ENCODE measurements around the gene EML4.

The EML4 gene

GRCh38 chr2:42196403-42197267 lies 27.5 kb downstream of the EML4 start:
- DNase-seq (ENCODE audit: low spot score): peak; percentile 50

DNA sequence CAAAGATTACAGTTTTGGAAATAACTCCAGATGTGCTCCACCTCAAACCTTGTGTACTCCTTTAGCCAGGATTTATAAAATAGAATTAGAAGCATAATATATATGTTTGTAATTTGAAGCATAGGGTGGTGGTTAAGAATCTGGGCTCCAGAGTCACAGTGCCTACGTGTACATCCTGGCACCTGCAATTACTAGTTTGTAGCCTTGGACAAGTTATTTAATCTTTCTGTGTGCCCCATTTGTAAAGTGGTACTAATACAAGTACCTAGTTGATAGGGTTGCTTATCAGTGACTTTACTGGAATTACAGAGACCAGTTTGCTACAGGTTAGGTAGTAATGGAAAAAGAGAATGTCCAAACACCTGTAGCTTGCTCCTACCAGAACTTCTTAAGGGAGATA lies 28.6 kb downstream of the EML4 start:
- DNase-seq (ENCODE audit: low spot score): no peak

DNA sequence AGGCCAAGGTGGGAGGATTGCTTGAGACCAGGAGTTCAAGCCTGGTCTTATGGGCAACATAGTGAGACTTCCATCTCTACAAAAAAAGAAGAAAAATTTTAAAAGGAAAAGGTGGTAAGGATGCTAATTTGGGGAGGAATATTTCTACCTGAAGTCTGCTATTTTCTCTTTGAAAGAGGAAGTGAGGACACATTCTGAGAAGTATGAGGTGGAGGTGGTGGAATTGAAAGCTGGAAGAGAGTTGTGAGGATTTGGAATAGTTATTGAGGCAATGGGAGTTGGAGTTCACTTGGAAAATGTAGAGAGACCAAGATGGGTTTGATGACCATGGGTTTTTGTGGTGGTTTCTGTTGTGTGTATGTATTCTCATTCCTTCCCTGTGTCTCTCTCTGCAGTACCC lies 29.3 kb downstream of the EML4 start:
- no peak for DNase-seq (ENCODE audit: low spot score)

DNA sequence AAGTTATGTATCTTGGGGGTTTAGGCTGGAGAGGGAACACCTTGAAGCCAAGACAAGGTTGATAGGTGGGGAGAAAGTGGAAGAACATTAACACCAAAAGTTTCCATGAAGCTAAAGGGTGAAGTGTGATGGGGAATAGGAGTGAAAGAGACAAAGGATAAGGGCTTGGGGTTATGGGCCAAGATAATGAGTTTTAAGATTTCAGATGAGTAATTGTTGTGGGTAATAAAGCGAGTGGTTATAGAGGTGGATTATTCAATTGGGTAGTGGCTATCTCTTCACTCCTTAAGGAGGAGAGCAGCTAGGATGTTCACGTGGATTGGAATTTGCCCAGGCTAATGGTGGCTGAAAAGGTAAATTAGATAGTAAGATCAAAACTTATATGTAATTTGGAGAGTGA lies 29.8 kb downstream of the EML4 start:
- DNase-seq (ENCODE audit: low spot score): no peak

DNA sequence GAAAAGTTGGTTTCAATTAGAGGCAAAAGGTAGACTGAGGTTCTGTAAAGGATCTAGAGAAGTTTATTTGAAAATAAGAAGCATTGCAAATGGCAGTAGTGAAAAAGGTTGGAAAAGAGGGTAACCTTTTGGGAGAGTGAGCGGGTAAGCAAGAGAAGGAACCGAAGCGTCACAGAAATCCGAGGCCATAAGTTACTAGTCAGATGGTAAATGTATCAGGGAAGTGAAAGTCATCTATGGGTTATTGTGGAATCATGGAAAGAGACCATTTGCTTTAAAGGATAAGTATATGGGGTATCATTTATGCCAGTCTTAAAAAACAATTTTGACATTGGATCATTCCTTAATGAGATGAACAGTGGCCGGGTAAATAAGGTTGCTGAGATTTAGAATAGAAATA lies 30.5 kb downstream of the EML4 start:
- no peak for DNase-seq (ENCODE audit: low spot score)

DNA sequence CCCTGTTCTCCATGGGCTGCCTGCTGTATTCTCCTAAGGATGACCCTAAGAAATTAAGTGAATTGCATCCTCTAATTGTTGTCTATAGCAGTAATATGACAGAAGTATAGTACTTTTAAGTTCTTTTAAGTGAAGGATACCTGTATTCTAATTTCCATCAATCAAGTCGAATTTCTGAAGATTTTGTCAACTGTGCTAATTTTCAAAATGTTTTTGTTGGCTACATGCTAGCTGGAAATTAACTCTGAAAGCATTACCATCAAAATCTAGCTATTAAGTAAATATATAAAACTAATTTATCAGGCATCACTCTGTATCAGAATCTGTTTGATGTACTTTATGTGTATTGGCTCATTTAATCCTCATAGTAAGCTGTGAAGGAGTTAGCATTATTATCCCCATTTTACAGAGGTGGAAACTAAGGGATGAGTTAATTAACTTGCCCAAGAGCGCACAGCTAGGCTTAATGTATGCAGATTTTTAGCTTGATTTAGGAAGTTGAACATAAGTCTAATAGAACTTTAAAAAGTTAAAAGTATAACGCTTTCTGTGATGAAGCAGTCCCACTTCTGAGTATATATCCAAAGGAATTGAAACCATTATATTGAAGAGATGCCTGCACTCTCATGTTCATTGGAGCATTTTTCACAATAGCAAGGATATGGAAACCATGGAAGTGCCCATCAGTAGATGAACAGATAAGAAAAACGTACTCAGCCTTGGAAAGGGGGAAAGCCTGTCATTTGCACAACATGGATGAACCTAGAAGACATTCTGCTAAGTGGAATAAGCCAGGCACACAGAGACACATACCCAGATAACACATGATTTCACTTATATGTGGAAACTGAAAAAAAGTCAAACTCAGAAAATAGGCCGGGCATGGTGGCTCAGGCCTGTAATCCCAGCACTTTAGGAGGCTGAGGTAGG lies 32.0 kb downstream of the EML4 start:
- no peak for DNase-seq (ENCODE audit: low spot score)

GRCh38 chr2:42202634-42203008 lies 33.5 kb downstream of the EML4 start:
- no peak for DNase-seq (ENCODE audit: low spot score)

DNA sequence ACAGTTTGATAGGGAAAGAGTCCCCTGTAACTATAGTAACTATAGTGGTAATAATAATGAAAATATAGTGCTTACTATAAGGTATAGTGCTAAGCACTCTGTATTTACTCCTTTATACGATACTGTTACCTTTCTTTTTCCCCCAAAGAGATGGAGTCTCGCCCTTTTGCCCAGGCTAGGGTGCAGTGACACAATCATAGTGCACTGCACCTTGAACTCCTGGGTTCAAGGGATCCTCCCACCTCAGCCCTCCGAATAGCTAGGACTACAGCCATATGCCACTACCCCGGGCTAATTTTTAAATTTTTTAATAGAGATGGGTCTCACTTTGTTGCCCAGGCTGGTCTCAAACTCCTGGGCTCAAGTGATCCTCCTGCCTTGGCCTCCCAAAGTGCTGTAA lies 34.6 kb downstream of the EML4 start:
- DNase-seq (ENCODE audit: low spot score): no peak

DNA sequence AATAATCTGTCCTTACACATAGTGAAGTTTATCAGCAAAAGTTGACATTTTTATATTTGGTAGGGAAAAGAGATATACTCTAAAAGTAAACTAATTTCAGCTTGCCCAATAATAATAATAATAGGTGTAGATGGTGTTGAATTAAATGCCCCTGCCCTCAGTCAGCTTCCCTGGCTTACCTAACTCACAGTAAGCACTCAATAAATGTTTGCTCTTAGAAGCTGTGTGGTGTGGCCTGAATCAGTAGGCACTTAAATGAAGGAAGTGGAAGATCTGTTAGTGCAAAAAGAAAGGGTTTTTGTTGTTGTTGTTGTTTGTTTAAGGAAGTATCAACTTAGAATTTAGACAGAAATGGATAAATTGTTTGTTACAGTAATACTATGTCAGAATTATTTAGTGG lies 36.2 kb downstream of the EML4 start:
- no peak for DNase-seq (ENCODE audit: low spot score)

- DNase-seq (ENCODE audit: low spot score): no peak
Measured at GRCh38 chr2:42207826-42208225, 38.7 kb downstream of the EML4 start.

GRCh38 chr2:42210203-42210602 lies 41.0 kb downstream of the EML4 start:
- DNase-seq (ENCODE audit: low spot score): no peak

DNA sequence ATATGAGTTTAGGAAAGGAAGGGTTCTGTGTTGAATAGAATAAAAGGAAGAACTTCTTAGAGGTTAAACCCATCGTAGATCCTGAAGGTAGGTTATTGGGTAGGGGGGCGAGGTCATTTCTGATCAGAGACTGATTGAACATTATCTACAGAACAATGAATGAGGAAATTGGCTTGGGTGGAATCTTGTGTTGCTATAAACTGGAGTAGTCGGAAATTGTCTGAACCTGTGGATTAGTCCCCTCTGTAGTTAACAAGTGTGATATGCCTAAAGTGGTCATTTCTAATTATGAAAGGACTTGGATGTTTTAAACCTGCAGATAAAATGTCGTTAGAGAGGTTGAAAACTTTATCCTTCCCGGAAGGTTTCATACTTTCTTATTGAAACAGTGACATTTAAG lies 42.1 kb downstream of the EML4 start:
- DNase-seq (ENCODE audit: low spot score): no peak

- no peak for DNase-seq (ENCODE audit: low spot score)
Measured at GRCh38 chr2:42214669-42215068, 45.5 kb downstream of the EML4 start.

GRCh38 chr2:42216694-42217093 lies 47.5 kb downstream of the EML4 start:
- no peak for DNase-seq (ENCODE audit: low spot score)

GRCh38 chr2:42217307-42217706 lies 48.2 kb downstream of the EML4 start:
- DNase-seq (ENCODE audit: low spot score): no peak

GRCh38 chr2:42217914-42218313 lies 48.8 kb downstream of the EML4 start:
- no peak for DNase-seq (ENCODE audit: low spot score)

DNA sequence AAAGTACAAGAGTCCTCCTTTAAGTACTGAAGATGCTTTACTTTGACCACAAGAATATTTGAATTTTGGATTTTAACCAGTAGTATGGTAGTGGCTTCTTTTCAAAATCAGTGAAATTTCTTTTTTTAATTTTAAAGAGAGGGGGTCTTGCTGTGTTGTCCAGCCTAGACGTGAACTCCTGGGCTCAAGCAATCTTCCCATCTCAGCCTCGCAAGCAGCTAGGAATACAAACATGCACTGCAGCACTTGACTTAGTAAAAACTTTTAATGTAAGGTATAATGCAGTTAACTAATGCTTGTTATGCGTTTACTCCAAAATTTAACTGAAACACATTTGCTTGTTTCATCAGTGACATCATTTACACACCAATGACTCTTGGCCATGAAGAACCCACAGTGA lies 49.6 kb downstream of the EML4 start:
- no peak for DNase-seq (ENCODE audit: low spot score)

DNA sequence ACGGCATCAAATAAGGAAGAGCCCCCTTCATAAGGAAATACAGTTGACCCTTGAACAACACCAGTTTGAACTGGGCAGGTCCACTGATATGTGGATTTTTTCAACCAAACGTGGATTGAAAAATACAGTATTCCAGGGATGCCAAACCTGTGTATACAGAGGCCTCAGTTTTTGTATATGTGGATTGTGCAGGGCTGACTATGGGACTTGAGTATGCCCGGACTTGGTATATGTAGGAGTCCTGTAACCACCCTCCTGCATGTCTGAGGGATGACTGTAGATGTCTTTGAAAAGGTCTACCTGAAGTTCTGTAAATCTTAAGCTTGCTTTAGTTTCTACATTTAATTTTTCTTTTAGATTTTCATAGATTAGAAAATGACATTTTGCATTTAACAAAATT lies 50.0 kb downstream of the EML4 start:
- DNase-seq (ENCODE audit: low spot score): no peak

DNA sequence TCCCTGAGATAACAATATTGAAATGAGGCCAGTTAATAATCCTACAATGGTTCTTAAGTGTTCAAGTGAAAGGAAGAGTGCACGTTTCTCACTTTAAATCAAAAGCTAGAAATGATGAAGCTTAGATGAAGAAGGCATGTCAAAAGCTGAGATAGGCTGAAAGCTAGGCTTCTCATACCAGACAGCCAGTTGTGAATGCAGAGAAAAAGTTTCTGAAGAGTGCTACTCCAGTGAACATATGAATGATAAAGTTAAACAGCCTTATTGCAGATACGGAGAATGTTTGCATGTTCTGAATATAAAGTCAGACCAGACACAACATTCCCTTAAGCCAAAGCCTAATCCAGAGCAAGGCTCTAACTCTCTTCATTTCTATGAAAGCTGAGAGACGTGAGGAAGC lies 51.4 kb downstream of the EML4 start:
- no peak for DNase-seq (ENCODE audit: low spot score)

DNA sequence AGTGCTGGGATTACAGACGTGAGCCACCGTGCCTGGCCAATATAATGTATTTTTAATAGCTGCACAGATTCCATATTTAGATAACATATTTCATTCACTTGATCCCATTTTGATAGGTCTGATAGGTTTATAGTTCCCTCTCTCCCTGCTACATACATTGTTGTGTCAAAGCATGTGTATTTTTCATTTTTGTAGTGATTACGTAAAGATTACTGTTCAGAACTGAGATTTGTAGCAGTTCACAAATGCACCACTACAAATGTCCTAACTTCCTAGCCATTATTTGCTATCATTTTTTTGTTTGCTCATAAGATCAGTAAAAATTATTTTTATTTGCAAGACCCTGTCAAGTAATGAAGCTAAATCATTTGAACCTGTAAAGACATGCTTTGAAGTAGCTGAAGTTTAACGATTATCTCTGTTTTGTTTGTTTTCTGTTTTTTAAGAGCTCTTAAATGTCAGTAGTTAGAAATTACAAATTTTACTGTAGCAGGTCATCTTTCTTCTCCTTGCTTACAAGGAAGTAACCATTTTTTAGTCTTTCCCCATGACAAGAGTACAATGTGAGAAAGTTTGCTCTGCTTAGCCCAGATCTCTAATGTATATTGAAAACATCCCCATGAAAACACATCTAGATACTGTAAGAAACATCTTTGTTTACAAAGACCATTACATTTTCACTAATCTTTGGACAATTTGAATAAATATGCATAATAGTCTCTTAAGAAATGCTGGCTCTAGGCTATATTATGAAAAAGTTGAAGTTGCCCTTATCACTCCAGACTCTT lies 54.1 kb downstream of the EML4 start:
- DNase-seq (ENCODE audit: low spot score): no peak

DNA sequence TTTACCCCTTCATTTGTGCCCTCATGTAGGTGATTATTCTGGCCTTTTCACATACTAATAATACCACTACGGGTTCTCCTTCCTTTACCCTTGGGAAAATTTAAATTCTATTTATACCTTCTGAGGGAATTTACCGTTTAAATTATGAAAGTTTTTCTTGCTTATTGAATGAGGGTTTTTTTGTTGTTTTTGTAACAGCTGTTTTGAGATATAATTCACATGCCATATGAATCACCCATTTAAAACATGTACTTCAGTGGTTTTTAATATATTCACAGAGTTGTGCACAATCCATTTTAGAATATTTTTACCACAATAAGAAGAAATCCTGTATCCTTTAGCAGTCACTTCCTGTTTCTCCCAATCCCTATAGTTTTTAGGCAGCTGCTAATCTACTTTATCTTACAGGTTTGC lies 54.7 kb downstream of the EML4 start:
- DNase-seq (ENCODE audit: low spot score): no peak

GRCh38 chr2:42224422-42225067 lies 55.4 kb downstream of the EML4 start:
- DNase-seq (ENCODE audit: low spot score): no peak

Measured in hematopoietic multipotent progenitor cell treated with erythropoietin and hydrocortisone succinate and interleukin-3 and kit ligand, for 15 days (in vitro differentiated cells).